Thoracic aorta (tissue), 2 donors: ENCODE data around the gene TBKBP1. TPM values are rescaled to one million over a fixed set of nuclear protein-coding genes. Genes with fewer than 3 reads are reported as not detected.
A peak's percentile ranks its signal among the peaks of the same experiment; 100 is the strongest.

Source experiments
- ATAC-seq: fragments of 150-250 bp; one replicate; pipeline ENCODE4 v1.8.0; 2017; ENCODE audit warnings: low read depth; ENCODE audit not compliant: insufficient number of reproducible peaks, low FRiP score
- DNase-seq: peaks from one replicate; pipeline ENCODE4 v3.0.0-alpha.2; 2020; ENCODE audit warnings: low spot score
- H3K27ac ChIP-seq, 2 donors: fragments of 200-600 bp; sonication (generic); 1 replicate in 1 of 2; 2 replicates in 1 of 2; pipeline ENCODE4 v1.5.1; 2016; ENCODE audit warnings: mild to moderate bottlenecking in 2 of 2, moderate library complexity in 2 of 2
- H3K27me3 ChIP-seq: fragments of 200-600 bp; sonication (generic); replicated peaks from 2 replicates; pipeline ENCODE4 v1.6.0; 2016; ENCODE audit warnings: mild to moderate bottlenecking; ENCODE audit not compliant: insufficient read depth
- H3K36me3 ChIP-seq: fragments of 200-600 bp; sonication (generic); one replicate; pipeline ENCODE4 v1.5.1; 2016
- H3K4me1 ChIP-seq, 2 donors: fragments of 200-600 bp; sonication (generic); 1 replicate in 1 of 2; 2 replicates in 1 of 2; pipeline versions ENCODE4 v1.5.1 to v1.6.0; 2016; ENCODE audit warnings: low read depth in 2 of 2, mild to moderate bottlenecking in 1 of 2; ENCODE audit not compliant: control insufficient read depth in 1 of 2
- H3K4me3 ChIP-seq: fragments of 200-600 bp; sonication (generic); 2 replicates; pipeline ENCODE4 v1.5.1; 2016; ENCODE audit warnings: mild to moderate bottlenecking
- H3K9me3 ChIP-seq: fragments of 200-600 bp; sonication (generic); 2 replicates; pipeline ENCODE4 v1.5.1; 2016
- total RNA-seq, 2 donors: library from RNA; depleted of rRNA; stranded (reverse); fragments of >200 nt; gene quantifications; one replicate each; pipeline versions ENCODE4 v1.1.0 to v1.2.3, GENCODE V29; 2016
- TF ChIP-seq, protein P1 (sequence below): fragments of 200-600 bp; sonication (generic); IDR thresholded peaks from one replicate; pipeline ENCODE4 v1.5.1; 2019; ENCODE audit warnings: antibody characterized with exemption

TBKBP1 gene
- total RNA-seq, 2 donors from 2014 or later = 8.8 to 19.1 TPM

DNA sequence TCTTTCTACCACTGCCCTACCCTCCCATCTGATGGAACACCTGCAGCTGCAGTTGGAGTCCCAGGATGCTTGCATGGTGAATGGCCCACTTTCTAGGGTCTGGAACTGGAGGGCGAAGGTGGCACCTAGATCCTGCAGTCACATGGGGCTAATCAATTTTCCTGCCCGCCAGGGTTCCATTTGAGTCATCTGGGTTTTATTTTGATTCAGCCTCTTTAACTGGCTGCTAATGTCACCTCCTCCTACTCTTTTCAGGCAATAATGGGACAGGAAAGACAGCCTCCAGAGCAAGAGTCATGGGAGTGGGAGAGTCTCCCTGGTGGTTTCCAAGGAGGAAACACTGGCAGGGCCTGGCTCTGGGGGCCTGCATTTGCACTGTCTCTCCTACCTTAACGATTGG lies 3.8 kb upstream of the TBKBP1 start:
- Histone ChIP-seq H3K27me3 (no peaks in the 10 kb centered on the region), H3K9me3 (no peaks in the 10 kb centered on the region), H3K36me3 (peaks cover 3% of the 10 kb centered on the region), H3K4me1 (peaks cover 8 to 14% of the 10 kb centered on the region in 2 donors), H3K4me3 (no peak overlapping the region), H3K27ac (no peak overlapping the region)
- ATAC-seq = no peak
- TF ChIP-seq, protein P1, sequence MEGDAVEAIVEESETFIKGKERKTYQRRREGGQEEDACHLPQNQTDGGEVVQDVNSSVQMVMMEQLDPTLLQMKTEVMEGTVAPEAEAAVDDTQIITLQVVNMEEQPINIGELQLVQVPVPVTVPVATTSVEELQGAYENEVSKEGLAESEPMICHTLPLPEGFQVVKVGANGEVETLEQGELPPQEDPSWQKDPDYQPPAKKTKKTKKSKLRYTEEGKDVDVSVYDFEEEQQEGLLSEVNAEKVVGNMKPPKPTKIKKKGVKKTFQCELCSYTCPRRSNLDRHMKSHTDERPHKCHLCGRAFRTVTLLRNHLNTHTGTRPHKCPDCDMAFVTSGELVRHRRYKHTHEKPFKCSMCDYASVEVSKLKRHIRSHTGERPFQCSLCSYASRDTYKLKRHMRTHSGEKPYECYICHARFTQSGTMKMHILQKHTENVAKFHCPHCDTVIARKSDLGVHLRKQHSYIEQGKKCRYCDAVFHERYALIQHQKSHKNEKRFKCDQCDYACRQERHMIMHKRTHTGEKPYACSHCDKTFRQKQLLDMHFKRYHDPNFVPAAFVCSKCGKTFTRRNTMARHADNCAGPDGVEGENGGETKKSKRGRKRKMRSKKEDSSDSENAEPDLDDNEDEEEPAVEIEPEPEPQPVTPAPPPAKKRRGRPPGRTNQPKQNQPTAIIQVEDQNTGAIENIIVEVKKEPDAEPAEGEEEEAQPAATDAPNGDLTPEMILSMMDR = no peak
- no peak for DNase-seq

DNA sequence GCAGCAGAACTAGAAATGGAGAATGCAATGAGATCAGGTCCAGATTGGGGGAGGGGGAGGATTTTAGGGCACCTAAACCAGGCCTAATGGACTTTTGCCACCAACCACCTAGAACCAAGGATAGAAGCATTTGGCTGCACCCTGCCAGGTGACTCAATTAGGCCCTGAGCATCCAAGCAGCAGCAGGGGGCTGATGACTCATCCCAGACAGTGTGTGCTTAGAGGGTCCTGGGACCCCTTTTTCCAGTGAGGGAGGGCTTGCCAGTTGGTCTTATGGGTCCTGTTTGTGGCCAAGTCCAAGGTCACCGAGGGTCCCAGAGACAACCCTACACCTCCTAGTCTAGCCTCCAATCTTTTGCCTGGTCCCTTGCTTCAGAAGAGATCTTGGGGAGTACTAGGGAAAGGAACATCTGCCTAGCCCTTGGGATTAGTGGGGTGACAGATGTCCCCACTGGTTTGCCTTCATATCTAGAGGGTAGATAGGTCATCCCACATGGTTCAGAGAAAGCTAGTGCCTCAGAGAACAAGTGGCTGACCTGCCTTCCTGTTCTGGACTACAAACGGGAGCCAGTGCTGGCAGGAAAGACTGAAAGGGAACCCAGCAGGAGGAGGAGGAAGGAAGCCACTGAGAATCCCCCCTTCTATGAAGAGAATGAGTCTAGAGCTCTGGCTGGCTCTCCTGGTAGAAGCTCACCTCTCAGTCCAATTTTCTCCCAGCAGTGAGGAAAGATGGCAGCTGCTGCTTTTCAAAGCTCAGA lies 1.6 kb upstream of the TBKBP1 start:
- TF ChIP-seq, protein P1 = no peak
- H3K9me3 ChIP-seq = no peaks in the 10 kb centered on the region
- ATAC-seq = no peak
- H3K36me3 ChIP-seq = no peaks in the 10 kb centered on the region
- H3K27ac ChIP-seq = no peak overlapping the region
- no peaks in the 10 kb centered on the region for H3K27me3 ChIP-seq
- H3K4me3 ChIP-seq = no peak overlapping the region
- DNase-seq = no peak
- H3K4me1 ChIP-seq = peaks cover 17 to 23% of the 10 kb centered on the region in 2 donors

DNA sequence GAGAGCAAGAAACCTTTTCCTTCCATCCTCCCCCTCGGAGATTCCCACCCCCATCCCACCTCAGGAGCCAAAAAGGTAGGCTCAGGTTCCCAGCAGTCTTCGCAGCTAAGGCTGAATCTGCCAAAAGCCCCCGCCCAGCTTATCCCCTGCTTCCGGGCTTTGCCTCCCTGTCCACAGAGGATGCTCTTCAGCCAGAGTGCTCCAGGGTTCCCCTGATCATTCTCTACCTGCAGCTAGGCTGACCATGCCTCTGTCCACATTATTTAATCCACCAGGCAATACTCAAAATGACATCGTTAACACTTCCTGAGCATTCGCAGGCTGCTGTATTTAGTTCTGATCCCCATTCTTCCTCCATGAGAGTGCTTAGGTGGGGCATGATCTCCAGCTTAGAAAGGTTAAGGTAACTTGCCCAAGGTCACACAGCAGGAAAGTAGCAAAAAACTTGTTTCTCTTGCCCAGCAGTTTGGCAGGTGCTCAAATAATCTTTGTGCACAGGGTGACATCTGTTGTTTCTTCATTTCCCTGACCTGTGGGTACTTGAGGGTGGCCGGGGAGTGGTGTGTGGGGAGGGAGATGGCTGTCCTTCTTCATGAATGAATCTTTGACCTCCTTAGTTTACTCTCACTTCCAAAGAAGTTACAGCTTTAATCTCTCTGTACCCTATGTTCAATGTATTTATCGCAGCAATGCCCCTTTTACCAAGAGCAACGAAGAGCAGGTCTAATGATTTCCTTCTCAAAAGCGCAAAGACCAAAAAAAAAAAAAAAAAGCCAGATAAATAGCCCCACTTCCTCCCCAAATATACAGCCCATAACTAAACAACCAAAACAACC lies 848 bp upstream of the TBKBP1 start:
- Histone ChIP-seq H3K36me3 (no peaks in the 10 kb centered on the region), H3K4me3 (peak overlapping the region; percentile 100), H3K27ac (peak overlapping the region in 1 of 2 donors; percentile 30), H3K4me1 (peaks cover 17 to 23% of the 10 kb centered on the region in 2 donors), H3K9me3 (no peaks in the 10 kb centered on the region), H3K27me3 (no peaks in the 10 kb centered on the region)
- TF ChIP-seq, protein P1 = no peak
- ATAC-seq (no peak), DNase-seq (no peak)

DNA sequence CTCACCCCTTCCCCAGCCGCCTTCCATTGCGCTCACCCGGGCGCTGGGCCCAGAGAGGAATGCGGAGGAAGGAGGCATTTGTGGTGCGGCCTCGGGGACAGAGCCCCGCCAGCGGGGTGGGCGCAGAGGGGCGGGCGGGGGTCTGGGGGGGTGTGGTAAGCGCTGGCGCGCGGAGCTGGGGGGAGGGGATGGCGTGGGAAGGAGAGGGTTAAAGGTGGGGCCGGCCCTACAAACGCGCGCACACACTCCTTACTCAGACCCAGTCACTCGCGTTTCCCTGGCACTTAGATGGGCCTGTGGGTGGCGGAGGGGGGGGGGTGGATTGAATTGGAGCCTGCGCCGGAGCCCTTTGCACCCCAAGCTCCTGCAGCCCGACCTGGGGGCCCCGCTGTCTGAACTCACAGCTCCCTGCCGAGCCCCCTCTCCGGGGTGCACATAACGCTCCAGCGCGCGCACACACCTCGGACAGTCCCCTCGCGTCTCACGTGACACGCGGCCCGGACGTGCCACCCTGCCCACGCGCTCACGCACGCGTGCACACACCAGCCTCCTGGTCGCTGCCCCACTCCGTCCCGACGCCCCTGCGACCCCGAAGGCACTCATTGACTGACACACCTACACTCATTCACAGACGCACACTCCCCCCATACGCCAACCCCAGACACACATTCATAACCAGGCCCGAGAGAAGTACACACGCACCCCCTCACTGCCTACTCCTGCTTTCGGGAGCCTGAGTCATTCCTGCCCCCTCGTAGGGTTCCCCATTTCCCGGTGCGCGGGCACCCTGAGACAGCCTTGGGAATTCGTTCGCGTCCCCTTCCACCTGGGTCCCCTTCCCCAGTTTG lies 844 bp downstream of the TBKBP1 start:
- no peaks in the 10 kb centered on the region for H3K27me3 ChIP-seq
- peak overlapping the region; percentile 100 for H3K4me3 ChIP-seq
- no peaks in the 10 kb centered on the region for H3K9me3 ChIP-seq
- ATAC-seq (peak; percentile 31), DNase-seq (peak; percentile 38)
- TF ChIP-seq, protein P1 = no peak
- peaks cover 17 to 23% of the 10 kb centered on the region in 2 donors for H3K4me1 ChIP-seq
- H3K36me3 ChIP-seq = no peaks in the 10 kb centered on the region
- H3K27ac ChIP-seq = peak overlapping the region; percentile 69 to 88
